Measurements from ENCODE around the gene TLE5.

Gene TLE5

DNA sequence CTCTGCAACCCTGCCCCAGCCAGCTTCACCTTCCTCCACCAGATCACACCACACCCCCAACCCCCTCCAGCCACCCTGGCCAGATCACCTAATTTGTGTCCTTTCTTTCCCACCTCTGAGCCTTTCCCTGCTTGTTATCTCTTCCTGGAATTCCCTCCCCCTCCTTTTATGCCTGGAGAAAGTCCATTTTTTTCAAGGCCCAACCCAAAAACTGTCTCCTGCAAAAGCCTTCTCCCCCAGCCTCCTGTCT, 28.0 kb downstream of the TLE5 start:
- TF ChIP-seq, protein P1, sequence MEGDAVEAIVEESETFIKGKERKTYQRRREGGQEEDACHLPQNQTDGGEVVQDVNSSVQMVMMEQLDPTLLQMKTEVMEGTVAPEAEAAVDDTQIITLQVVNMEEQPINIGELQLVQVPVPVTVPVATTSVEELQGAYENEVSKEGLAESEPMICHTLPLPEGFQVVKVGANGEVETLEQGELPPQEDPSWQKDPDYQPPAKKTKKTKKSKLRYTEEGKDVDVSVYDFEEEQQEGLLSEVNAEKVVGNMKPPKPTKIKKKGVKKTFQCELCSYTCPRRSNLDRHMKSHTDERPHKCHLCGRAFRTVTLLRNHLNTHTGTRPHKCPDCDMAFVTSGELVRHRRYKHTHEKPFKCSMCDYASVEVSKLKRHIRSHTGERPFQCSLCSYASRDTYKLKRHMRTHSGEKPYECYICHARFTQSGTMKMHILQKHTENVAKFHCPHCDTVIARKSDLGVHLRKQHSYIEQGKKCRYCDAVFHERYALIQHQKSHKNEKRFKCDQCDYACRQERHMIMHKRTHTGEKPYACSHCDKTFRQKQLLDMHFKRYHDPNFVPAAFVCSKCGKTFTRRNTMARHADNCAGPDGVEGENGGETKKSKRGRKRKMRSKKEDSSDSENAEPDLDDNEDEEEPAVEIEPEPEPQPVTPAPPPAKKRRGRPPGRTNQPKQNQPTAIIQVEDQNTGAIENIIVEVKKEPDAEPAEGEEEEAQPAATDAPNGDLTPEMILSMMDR (IDR thresholded peaks at IDR 0.05; ENCODE audit: control insufficient read depth, insufficient read depth, low read depth, low read length, missing control alignments) = no peak
- H3K4me3 ChIP-seq (ENCODE audit: control insufficient read depth, low read depth, low read length) = no peak overlapping the region
- DNase-seq (ENCODE audit: low read depth) = no peak

DNA sequence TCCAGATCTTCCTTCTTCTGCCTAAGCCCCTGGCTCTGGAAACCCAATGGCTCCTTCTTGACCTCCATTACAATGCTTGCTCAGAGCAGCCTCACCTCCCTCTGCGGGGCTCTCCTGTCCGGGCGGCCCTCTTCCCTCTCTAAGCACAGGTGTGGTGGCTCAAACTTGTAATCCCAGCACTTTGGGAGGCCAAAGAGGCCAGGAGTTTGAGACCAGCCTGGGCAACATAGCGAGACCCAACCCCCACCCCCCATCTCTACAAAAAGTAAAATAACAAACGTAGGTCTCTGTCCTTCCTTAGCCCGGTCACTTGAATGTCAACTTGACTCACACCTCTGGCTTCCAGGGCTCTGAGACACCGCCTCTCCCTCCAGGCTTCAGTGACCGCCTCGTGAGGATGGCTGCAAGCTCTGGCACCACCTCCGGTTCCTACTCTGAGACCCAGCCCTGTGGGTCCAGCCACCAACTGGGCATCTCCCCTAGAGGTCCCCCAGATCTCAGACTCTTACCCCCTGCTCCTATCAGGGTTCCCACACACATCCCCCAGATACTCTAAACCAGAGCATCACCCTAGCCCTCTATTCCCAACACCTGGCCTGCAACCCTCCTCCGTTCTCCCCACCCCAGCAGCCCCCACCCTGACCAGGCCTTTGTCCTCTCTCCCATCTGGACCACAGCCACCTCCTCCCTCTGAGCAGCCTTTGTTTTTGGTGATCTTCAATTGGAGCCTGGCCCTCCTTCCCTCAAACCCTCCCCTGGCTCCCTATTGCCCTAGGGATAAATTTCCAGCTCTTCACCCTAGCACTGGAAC, 28.5 kb downstream of the TLE5 start:
- TF ChIP-seq, protein P1 (IDR thresholded peaks at IDR 0.05; ENCODE audit: control insufficient read depth, insufficient read depth, low read depth, low read length, missing control alignments) = no peak
- DNase-seq (ENCODE audit: low read depth) = no peak
- H3K4me3 ChIP-seq (ENCODE audit: control insufficient read depth, low read depth, low read length) = no peak overlapping the region

DNA sequence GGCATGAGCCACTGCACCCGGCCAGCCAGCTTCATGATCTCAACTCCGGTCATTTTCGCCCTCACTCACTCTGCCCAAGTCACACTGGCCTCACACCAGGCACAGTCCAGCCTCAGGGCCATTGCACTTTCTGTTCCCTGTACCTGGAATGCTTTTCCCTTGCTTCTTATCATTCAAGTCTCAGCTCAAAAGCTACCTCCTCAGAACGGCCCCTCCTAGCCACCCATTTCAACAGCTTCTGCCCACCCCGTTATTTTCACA, 30.8 kb downstream of the TLE5 start:
- TF ChIP-seq, protein P1 (IDR thresholded peaks at IDR 0.05; ENCODE audit: control insufficient read depth, insufficient read depth, low read depth, low read length, missing control alignments) = no peak
- DNase-seq (ENCODE audit: low read depth) = no peak
- no peak overlapping the region for H3K4me3 ChIP-seq (ENCODE audit: control insufficient read depth, low read depth, low read length)

DNA sequence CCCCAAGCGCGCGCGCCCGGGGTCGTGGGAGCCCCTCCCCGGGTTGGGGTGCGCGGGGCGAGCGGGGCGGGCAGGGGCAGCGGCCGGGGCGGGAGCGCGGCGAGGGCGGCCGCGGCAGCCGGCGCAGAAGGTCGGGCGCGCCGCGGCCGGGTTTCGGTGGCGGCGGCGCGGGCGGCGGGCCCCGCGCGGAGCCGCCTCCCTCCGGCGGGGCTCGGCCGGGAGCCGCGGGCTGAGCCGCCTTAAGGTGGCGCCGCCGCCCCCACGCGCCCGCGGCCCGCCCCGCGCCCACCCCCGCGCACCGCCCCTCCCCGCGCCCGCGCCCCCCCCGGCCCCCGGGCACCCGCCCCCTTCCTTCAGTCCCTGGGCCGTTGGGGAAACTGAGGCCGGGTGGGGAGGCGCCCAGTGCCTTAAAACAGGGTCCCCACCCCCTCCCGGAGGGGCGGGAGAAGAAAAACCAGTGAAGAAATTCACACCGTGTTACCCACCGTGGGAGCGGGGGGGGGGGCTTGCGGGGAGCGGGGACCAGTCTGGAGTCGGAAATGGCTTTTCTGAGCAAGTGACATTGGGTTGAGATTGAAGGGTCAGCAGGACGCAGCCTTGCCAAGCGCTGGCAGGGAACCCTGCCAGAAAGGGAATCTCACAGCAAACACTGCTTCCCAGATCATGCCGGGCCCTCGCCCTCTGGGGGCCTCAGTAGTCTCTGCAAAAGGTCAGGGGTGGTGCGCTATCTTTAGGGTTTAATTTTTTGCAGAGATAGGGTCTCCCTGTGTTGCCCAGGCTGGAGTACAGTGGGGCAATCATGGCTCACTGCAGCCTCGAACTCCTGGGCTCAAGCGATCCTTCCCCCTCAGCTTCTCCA, 33.0 kb downstream of the TLE5 start, which contains the start of gene TLE2:
TLE2 (minus strand) TSS at position 216 of the 859 bp plus-strand sequence. CDS start 376 bp downstream, outside the sequence.
- TF ChIP-seq, protein P1 (IDR thresholded peaks at IDR 0.05; ENCODE audit: control insufficient read depth, insufficient read depth, low read depth, low read length, missing control alignments) = no peak
- peak within 1 kb of the TSS; percentile 32 for H3K4me3 ChIP-seq (ENCODE audit: control insufficient read depth, low read depth, low read length)
- no peak for DNase-seq (ENCODE audit: low read depth)

DNA sequence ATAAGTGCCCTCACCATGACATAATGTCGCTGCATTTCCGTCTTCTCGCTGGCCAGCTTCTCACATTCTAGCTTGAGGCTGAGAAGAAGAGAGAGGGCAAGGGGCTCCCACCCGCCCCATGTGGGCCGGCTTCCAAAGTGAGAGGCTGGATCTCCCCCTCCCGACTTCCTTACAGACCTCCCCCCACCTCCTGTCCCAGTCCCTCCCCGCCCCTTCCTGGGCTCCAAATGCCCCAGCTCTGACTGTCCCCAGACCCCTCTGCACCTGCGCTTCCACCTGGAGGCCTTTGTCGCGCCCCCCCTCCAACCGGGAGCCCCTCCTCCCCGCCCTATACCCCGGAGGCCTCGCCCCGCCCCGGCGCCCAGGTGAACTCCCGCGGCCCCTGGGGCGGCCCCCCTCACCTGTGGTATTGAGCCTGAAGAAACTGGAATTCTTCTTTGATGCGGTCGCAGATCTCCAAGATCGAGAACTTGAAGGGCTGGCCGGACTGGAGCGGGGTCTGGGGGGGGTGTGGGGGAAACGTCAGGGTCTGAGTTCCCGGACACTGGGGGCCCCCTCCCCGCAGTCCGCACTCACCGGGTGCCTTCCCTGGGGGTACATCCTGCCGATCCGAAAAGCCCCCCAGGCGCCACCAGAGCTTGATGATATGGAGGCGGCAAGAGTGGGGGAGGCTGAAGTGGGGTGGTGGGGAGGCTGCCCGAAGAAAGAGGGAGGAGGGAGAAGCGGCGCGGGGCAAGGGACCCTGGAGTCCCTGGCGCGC, 33.8 kb downstream of the TLE5 start:
- peak overlapping the region; percentile 32 for H3K4me3 ChIP-seq (ENCODE audit: control insufficient read depth, low read depth, low read length)
- TF ChIP-seq, protein P1 (IDR thresholded peaks at IDR 0.05; ENCODE audit: control insufficient read depth, insufficient read depth, low read depth, low read length, missing control alignments) = no peak
- no peak for DNase-seq (ENCODE audit: low read depth)

DNA sequence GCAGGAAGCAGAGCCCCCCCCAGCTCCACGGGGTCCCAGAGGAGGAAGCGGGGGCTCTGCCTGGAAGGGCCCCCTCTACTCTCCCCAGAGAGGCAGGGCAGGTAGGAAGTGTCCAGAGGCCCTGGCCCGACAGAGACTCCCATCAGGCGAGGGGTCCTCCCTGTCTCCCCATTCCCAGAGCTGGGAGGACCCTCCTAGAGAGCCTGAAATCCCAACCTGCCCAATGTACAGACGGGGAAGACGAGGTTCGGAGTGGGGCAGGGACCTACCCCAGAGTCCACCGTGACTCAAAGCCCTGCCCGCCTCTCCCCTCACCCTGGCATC, 34.4 kb downstream of the TLE5 start:
- TF ChIP-seq, protein P1 (IDR thresholded peaks at IDR 0.05; ENCODE audit: control insufficient read depth, insufficient read depth, low read depth, low read length, missing control alignments) = no peak
- DNase-seq (ENCODE audit: low read depth) = no peak
- no peak overlapping the region for H3K4me3 ChIP-seq (ENCODE audit: control insufficient read depth, low read depth, low read length)
